ENCODE results near the gene COG7.

- TF ChIP-seq CTCF (IDR thresholded peaks at IDR 0.05), result no peak
- no peak for TF ChIP-seq POLR2A (IDR thresholded peaks at IDR 0.05)
Observed at GRCh38 chr16:23465179-23465578, 12.2 kb upstream of the COG7 start.

All from Peyer's patch (tissue), 4 donors.